ENCODE data around the gene SPATC1L. TPM values are rescaled to one million over a fixed set of nuclear protein-coding genes. Genes with fewer than 3 reads are reported as not detected.
A peak's percentile ranks its signal among the peaks of the same experiment; 100 is the strongest.

Gene SPATC1L
- polyA plus RNA-seq, 2 of the 4 experiments (the other 2 are of a cell fraction) = 0.14 TPM; not detected in 1

- TF ChIP-seq CEBPB (IDR thresholded peaks at IDR 0.05) = no peak
- TF ChIP-seq EHMT2 (IDR thresholded peaks at IDR 0.05; ENCODE audit: low read depth) = no peak
- TF ChIP-seq ZFP36 (IDR thresholded peaks at IDR 0.05; ENCODE audit: borderline replicate concordance, partially characterized antibody) = no peak
- TF ChIP-seq NR3C1 (IDR thresholded peaks at IDR 0.05) = no peak
Measured at GRCh38 chr21:46154955-46155513, 29.2 kb downstream of the SPATC1L start (continued).

DNA sequence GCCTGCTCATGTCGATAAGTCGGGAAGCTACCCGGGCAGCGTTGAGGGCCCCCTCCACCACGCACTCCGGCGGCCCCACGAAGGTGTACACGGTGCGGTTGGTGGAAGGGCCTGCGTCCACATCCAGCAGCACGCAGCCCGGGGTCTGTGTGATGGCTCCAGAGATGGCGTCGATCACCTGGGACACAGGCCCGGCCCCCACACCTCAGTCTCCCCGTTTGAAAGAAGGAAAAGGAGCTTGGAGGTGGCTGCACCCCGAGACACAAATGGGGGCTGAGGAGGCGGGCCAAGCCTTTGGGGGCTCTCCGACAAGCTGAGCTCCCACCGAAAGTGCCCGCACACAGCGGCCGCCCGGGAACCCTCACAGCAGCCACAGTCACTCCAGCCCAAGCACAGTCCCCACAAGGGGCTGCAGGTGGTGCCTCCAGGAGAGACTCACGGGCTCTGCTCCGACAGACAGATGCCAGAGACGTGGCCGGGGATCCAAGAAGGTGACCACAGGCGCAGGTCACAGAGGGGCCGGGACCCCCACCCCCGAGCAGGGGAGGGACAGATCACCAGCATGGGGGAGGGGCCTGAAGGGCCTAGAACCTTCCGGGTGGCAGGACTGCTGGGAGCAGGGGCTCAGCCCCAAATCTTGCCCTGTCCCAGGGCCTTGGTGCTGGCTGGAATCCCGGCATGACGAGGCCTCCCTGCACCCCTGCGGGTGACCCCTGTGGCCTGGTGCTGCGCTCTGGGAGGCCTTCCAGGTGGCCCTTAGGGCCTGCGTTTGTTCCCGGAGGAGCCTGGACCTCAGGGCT lies 29.9 kb downstream of the SPATC1L start:
- CTCF ChIA-PET = interaction anchor here (0.6 to 5.2 kb wide), 7 partner anchors 11 to 71 kb away, joined by 3 to 34 read pairs (median 4); partner anchors contain the start of gene COL6A2
- Histone ChIP-seq H3K4me2 (no peak overlapping the region), H3K27ac (no peak overlapping the region), H3K4me3 (no peak overlapping the region), H3K9me3 (no peaks in the 10 kb centered on the region), H3K4me1 (no peaks in the 10 kb centered on the region)
- TF ChIP-seq ELK1 (IDR thresholded peaks at IDR 0.05; ENCODE audit: low read depth, low read length) = no peak
- DNase-seq (ENCODE audit: low read depth in 1 of 2, low spot score in 1 of 2) (no peak), FAIRE-seq (no peak), ATAC-seq (no peak)
- 89% methylated on average over 14 of the region's 39 CpGs for WGBS (ENCODE audit: missing lambda C conversion rate)
- POLR2A ChIA-PET = no interaction called here

DNA sequence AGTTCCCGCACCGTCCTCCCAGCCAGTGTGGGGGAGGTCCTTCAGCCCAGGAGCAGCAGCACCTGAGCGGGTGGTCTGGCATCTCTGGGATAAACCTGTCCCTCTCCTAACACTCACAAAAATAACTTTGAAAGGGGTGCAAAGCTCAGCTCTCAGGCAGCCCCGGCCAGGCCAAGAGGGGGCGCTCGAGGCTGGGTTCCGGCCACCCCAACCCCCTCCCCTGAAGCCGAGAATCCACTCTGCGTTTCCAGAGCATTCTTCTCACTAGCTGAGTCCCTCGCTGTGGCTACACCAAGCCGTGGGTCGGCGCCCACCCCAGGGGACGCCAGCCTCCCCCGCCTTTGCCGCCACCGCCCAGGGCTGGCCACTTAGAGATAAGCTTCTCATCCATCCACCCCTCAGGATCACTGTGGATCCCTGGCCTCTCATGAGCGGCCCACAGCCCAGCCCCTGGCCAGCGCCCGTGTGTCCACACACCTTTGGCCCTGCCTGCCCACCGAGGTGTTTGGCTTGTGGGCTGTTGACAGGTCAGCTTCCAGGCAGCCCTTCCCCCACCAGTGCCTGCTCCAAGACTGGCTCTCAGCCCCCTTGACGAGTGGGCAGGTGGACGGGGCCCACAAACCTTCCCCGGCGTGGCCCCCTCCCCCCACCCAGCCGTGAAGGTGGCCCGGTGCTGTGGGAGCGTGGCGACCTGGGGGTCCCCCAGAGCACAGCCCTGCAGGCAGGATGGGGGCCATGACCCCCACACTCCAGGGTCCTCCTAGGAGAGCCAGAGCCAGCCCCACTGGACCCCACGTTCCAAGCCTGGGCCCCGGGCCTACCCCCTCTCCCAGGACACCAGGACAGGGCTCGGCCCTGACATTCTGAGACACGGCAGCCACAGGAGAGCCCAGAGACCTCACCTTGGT lies 30.8 kb downstream of the SPATC1L start:
- FAIRE-seq (no peak), DNase-seq (ENCODE audit: low read depth in 1 of 2, low spot score in 1 of 2) (peak in 1 of 2 experiments; percentile 43), ATAC-seq (peak; percentile 64 to 89)
- 28% methylated on average over 13 of the region's 33 CpGs for WGBS (ENCODE audit: missing lambda C conversion rate)
- ChIA-PET POLR2A (no interaction called here), CTCF (interaction anchor here (0.6 to 5.2 kb wide), 17 partner anchors 8 to 183 kb away, joined by 3 to 34 read pairs (median 3); partner anchors contain the start of gene COL6A2)
- H3K9me3 ChIP-seq = no peaks in the 10 kb centered on the region
- peak overlapping the region; percentile 49; the same call in 2 of the 3 replicates for H3K4me2 ChIP-seq
- TF ChIP-seq ZC3H11A (IDR thresholded peaks at IDR 0.05) (no peak), TFCP2L1 (CRISPR knock-in tag; IDR thresholded peaks at IDR 0.05) (no peak), CTCF (IDR thresholded peaks at IDR 0.05) (peak; percentile 45; the same call in 2 of the 3 replicates), RAD21 (conservative IDR thresholded peaks at IDR 0.05 in 1 of 2, IDR thresholded peaks at IDR 0.05 in 1 of 2) (peak; percentile 30 to 37; a peak in 3 of 5 replicates)
- H3K27ac ChIP-seq = peak overlapping the region; percentile 38 to 75; a peak in 3 of 6 replicates
- no peak overlapping the region for H3K4me3 ChIP-seq
- H3K4me1 ChIP-seq = no peaks in the 10 kb centered on the region

DNA sequence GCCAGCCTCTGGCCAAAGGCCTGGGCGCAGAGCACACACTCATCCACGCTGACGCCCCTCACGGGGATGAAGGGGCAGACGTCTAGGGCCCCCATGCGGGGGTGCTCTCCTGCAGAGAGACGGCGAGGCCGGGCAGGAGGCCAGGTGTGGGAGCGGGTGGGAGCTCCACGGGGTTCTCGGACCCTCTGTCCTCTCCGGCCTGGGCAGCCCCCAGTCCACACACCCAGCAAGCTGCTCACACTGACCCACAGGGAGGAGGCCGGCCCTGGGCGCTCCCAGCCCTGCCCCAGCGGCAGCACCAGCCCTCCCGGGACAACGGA lies 31.4 kb downstream of the SPATC1L start:
- CTCF ChIA-PET = interaction anchor here (0.7 to 5.2 kb wide), 13 partner anchors 9 to 182 kb away, joined by 3 to 34 read pairs (median 3); partner anchors contain the start of gene COL6A2
- Histone ChIP-seq H3K4me3 (no peak overlapping the region), H3K4me2 (no peak overlapping the region), H3K9me3 (no peaks in the 10 kb centered on the region), H3K27ac (peak overlapping the region in 1 of 2 experiments; percentile 75; a peak in 1 of 6 replicates), H3K4me1 (no peaks in the 10 kb centered on the region)
- FAIRE-seq (no peak), ATAC-seq (peak in 1 of 2 experiments; percentile 57; a peak in 3 of 6 replicates), DNase-seq (ENCODE audit: low read depth in 1 of 2, low spot score in 1 of 2) (no peak)
- WGBS (ENCODE audit: missing lambda C conversion rate) = 60% methylated on average over 1 of the region's 18 CpGs
- POLR2A ChIA-PET = no interaction called here
- TF ChIP-seq RAD21 (conservative IDR thresholded peaks at IDR 0.05 in 1 of 2, IDR thresholded peaks at IDR 0.05 in 1 of 2) = no peak
- TF ChIP-seq HOXB13 (CRISPR knock-in tag; IDR thresholded peaks at IDR 0.05; ENCODE audit: low read depth) = no peak
- TF ChIP-seq HDAC2 (IDR thresholded peaks at IDR 0.05) = no peak
